ENCODE data around the gene FRY.

DNA sequence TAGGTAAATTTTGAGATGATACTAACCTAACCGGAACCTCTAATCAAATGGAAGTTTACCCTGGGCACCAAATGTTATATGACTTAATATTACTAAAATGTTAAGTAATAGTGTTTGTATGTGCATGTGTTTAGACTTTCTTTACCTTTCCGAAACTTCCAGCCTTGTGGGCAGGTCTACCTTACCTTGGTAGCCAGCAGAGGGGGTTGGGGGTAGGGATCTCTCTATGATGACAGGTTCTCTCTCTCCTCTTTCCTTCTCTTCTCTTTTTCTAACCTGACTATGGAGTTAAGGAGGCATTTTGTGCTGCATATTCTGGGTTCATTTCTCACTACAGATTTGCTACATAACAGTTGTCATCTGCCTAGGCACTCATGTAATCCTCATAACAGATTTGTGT is 6.8 kb upstream of the FRY start:
- TF ChIP-seq CTCF (IDR thresholded peaks at IDR 0.05) (no peak), POLR2A (IDR thresholded peaks at IDR 0.05) (no peak)
